IPS-20b (cell line): ENCODE measurements around the gene SELENOO.

Experiments
- H3K27ac ChIP-seq: one replicate; pipeline ENCODE4 v1.5.1; 2013; ENCODE audit warnings: low read length
- H3K27me3 ChIP-seq: 2 replicates; pipeline ENCODE4 v1.6.1; 2013; ENCODE audit warnings: mild to moderate bottlenecking, low read length, inconsistent platforms; ENCODE audit not compliant: insufficient read depth
- H3K36me3 ChIP-seq: 2 replicates; pipeline ENCODE4 v1.6.1; 2013; ENCODE audit warnings: low read depth, mild to moderate bottlenecking, inconsistent platforms, low read length, moderate library complexity; ENCODE audit not compliant: insufficient read depth
- H3K4me1 ChIP-seq: 2 replicates; pipeline ENCODE4 v1.6.1; 2013; ENCODE audit warnings: mild to moderate bottlenecking, control low read depth, inconsistent platforms, low read length, moderate library complexity; ENCODE audit not compliant: insufficient read depth
- H3K4me3 ChIP-seq: 2 replicates; pipeline ENCODE4 v1.5.1; 2013; ENCODE audit warnings: mild to moderate bottlenecking, low read length, inconsistent platforms
- H3K9ac ChIP-seq: 2 replicates; pipeline ENCODE4 v1.6.1; 2013; ENCODE audit warnings: low read depth, mild to moderate bottlenecking, inconsistent platforms, low read length, moderate library complexity
- H3K9me3 ChIP-seq: 2 replicates; pipeline ENCODE4 v1.6.1; 2013; ENCODE audit warnings: mild to moderate bottlenecking, low read depth, low read length, inconsistent platforms; ENCODE audit not compliant: insufficient read depth

Gene SELENOO

GRCh38 chr22:50208939-50209892, 8.4 kb downstream of the SELENOO start:
- no peak overlapping the region for H3K4me3 ChIP-seq
- no peaks in the 10 kb centered on the region for H3K27me3 ChIP-seq
- no peak overlapping the region for H3K9ac ChIP-seq
- peaks cover 6% of the 10 kb centered on the region; the same call in 1 of the 2 replicates for H3K9me3 ChIP-seq
- no peaks in the 10 kb centered on the region for H3K4me1 ChIP-seq
- peaks cover 42% of the 10 kb centered on the region for H3K36me3 ChIP-seq
- H3K27ac ChIP-seq: no peak overlapping the region

- H3K9me3 ChIP-seq: peaks cover 6% of the 10 kb centered on the region; the same call in 1 of the 2 replicates
- H3K9ac ChIP-seq: no peak overlapping the region
- H3K27me3 ChIP-seq: no peaks in the 10 kb centered on the region
- H3K27ac ChIP-seq: no peak overlapping the region
- H3K36me3 ChIP-seq: peaks cover 46% of the 10 kb centered on the region
- no peak overlapping the region for H3K4me3 ChIP-seq
- H3K4me1 ChIP-seq: no peaks in the 10 kb centered on the region
Observed at GRCh38 chr22:50209893-50210292, 9.1 kb downstream of the SELENOO start.

GRCh38 chr22:50210378-50211139, 9.7 kb downstream of the SELENOO start:
- Histone ChIP-seq H3K36me3 (peaks cover 51% of the 10 kb centered on the region), H3K27ac (no peak overlapping the region), H3K9ac (no peak overlapping the region), H3K4me3 (no peak overlapping the region), H3K9me3 (peaks cover 6% of the 10 kb centered on the region; the same call in 1 of the 2 replicates), H3K4me1 (no peaks in the 10 kb centered on the region), H3K27me3 (no peaks in the 10 kb centered on the region)

GRCh38 chr22:50211147-50211546, 10.3 kb downstream of the SELENOO start:
- Histone ChIP-seq H3K27me3 (no peaks in the 10 kb centered on the region), H3K4me3 (no peak overlapping the region), H3K27ac (no peak overlapping the region), H3K9me3 (peaks cover 6% of the 10 kb centered on the region; the same call in 1 of the 2 replicates), H3K9ac (no peak overlapping the region), H3K36me3 (peaks cover 54% of the 10 kb centered on the region), H3K4me1 (no peaks in the 10 kb centered on the region)

- no peaks in the 10 kb centered on the region for H3K27me3 ChIP-seq
- no peak overlapping the region for H3K4me3 ChIP-seq
- H3K27ac ChIP-seq: no peak overlapping the region
- peaks cover 67% of the 10 kb centered on the region for H3K36me3 ChIP-seq
- H3K4me1 ChIP-seq: no peaks in the 10 kb centered on the region
- peaks cover 6% of the 10 kb centered on the region; the same call in 1 of the 2 replicates for H3K9me3 ChIP-seq
- H3K9ac ChIP-seq: no peak overlapping the region
Observed at GRCh38 chr22:50213263-50213662, 12.5 kb downstream of the SELENOO start.

- Histone ChIP-seq H3K36me3 (peaks cover 75% of the 10 kb centered on the region), H3K27ac (no peak overlapping the region), H3K27me3 (no peaks in the 10 kb centered on the region), H3K9ac (no peak overlapping the region), H3K4me3 (no peak overlapping the region), H3K4me1 (no peaks in the 10 kb centered on the region), H3K9me3 (peaks cover 6% of the 10 kb centered on the region; the same call in 1 of the 2 replicates)
Observed at GRCh38 chr22:50215297-50216054, 14.7 kb downstream of the SELENOO start.

GRCh38 chr22:50216055-50216683, 15.4 kb downstream of the SELENOO start:
- Histone ChIP-seq H3K27ac (no peak overlapping the region), H3K4me1 (no peaks in the 10 kb centered on the region), H3K9me3 (peaks cover 6% of the 10 kb centered on the region; the same call in 1 of the 2 replicates), H3K27me3 (no peaks in the 10 kb centered on the region), H3K9ac (no peak overlapping the region), H3K4me3 (no peak overlapping the region), H3K36me3 (peaks cover 75% of the 10 kb centered on the region)

- no peak overlapping the region for H3K9ac ChIP-seq
- peaks cover 6% of the 10 kb centered on the region; the same call in 1 of the 2 replicates for H3K9me3 ChIP-seq
- H3K4me3 ChIP-seq: no peak overlapping the region
- H3K27ac ChIP-seq: no peak overlapping the region
- peaks cover 75% of the 10 kb centered on the region for H3K36me3 ChIP-seq
- H3K4me1 ChIP-seq: no peaks in the 10 kb centered on the region
- H3K27me3 ChIP-seq: no peaks in the 10 kb centered on the region
Observed at GRCh38 chr22:50216684-50217520, 16.1 kb downstream of the SELENOO start.

GRCh38 chr22:50217543-50218152, 16.8 kb downstream of the SELENOO start:
- Histone ChIP-seq H3K27me3 (no peaks in the 10 kb centered on the region), H3K9ac (no peak overlapping the region), H3K9me3 (no peaks in the 10 kb centered on the region), H3K4me3 (no peak overlapping the region), H3K4me1 (no peaks in the 10 kb centered on the region), H3K36me3 (peaks cover 75% of the 10 kb centered on the region), H3K27ac (no peak overlapping the region)
